ENCODE data around the gene NUCB1.
A peak's percentile ranks its signal among the peaks of the same experiment; 100 is the strongest.

DNA sequence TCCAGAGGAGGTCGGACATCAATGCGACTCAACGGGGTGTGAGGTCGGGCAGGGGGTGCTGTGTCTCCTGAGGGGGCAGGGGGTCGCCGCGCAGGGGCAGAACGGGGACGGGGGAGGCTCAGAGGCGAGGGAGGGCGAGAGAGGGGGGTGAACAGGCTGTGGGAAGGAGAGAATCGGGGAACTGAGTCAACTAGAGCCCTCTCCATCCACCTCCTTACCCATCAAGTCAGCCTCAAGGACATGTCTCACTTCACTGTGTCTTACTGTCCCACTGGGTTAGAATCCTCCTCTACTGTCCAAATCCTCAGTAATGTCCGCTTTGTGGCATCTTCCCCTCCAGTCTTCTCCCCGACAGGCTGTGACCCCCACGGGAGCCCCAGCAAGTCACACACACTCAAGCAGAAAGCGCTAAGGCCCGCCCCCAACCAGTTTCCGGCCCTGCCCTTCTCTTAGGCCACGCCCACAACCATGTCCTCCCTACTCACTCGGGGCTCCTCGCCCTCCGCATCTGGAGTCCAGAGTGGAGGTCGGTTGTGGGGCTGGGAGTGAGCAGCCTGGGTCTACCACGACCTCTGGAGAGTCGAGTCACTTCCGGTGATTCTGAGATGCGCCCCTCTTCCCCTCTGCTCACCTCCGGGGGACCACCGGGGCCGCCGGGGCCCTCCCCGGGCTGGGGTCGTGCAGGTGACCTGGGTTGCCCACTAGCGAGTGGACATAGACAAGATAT lies 41.0 kb upstream of the NUCB1 start:
- TF ChIP-seq POLR2A (IDR thresholded peaks at IDR 0.05) (no peak), CTCF (IDR thresholded peaks at IDR 0.05 in 8 of 11, conservative IDR thresholded peaks at IDR 0.05 in 3 of 11) (no peak), POLR2AphosphoS5 (IDR thresholded peaks at IDR 0.05) (peak; percentile 9 to 53 (median 27))

Measured in spleen (tissue), 7 donors.